HG03432 (cell line): Measurements from ENCODE around the gene FSCN2.

Source experiments
- ATAC-seq: cut with Tn5 transposase; IDR thresholded peaks from one replicate; pipeline ENCODE4 v1.9.1; 2021; ENCODE audit warnings: mild to moderate bottlenecking, moderate library complexity; ENCODE audit not compliant: unreplicated experiment

FSCN2 gene

GRCh38 chr17:81527591-81528383 is at the start of gene FSCN2:
TSS of gene FSCN2 (plus strand) at chr17:81528377. CDS start at chr17:81528532, 155 bp downstream.
- ATAC-seq: no peak

GRCh38 chr17:81479175-81480071 is 48.8 kb upstream of the FSCN2 start:
- ATAC-seq: no peak

- no peak for ATAC-seq
Measured at GRCh38 chr17:81480140-81481072, 47.8 kb upstream of the FSCN2 start.

- ATAC-seq: no peak
Measured at GRCh38 chr17:81481073-81481799, 46.9 kb upstream of the FSCN2 start.

GRCh38 chr17:81481815-81482505 is 46.2 kb upstream of the FSCN2 start:
- ATAC-seq: no peak

GRCh38 chr17:81482673-81483072 is 45.5 kb upstream of the FSCN2 start:
- no peak for ATAC-seq

GRCh38 chr17:81483085-81483861 is 44.9 kb upstream of the FSCN2 start:
- ATAC-seq: no peak

- no peak for ATAC-seq
Measured at GRCh38 chr17:81483862-81484194, 44.3 kb upstream of the FSCN2 start.

- peak; percentile 67 for ATAC-seq
Measured at GRCh38 chr17:81484195-81484979, 43.8 kb upstream of the FSCN2 start.

- ATAC-seq: no peak
Measured at GRCh38 chr17:81486199-81486810, 41.9 kb upstream of the FSCN2 start.

GRCh38 chr17:81487089-81487486 is 41.1 kb upstream of the FSCN2 start:
- ATAC-seq: no peak

- ATAC-seq: peak; percentile 66
Measured at GRCh38 chr17:81487487-81488275, 40.5 kb upstream of the FSCN2 start.

GRCh38 chr17:81488276-81488860 is 39.8 kb upstream of the FSCN2 start:
- peak; percentile 15 for ATAC-seq

- no peak for ATAC-seq
Measured at GRCh38 chr17:81489012-81489997, 38.9 kb upstream of the FSCN2 start.
